HepG2 (cell line): ENCODE results near the gene PYGB. TPM values are rescaled to one million over a fixed set of nuclear protein-coding genes. Genes with fewer than 3 reads are reported as not detected.
A peak's percentile ranks its signal among the peaks of the same experiment; 100 is the strongest.

Source experiments
- AGO2 ChIP-seq: fragments of 200-400 bp; formaldehyde crosslinking; optimal IDR thresholded peaks from 2 replicates; pipeline ENCODE3; 2017; ENCODE audit warnings: mild to moderate bottlenecking, low read depth, low read length, moderate library complexity
- FLYWCH1 ChIP-seq: sonication (generic); formaldehyde crosslinking; IDR thresholded peaks from 2 replicates; pipeline ENCODE4 v1.8.1; 2023; ENCODE audit warnings: mild to moderate bottlenecking, missing genetic modification reagents
- FOXP1 ChIP-seq, 2 experiments: fragments of 450-650 bp in 1 of 2; IDR thresholded peaks; 2 replicates each; pipeline ENCODE4 v1.6.1; 2017 to 2018; ENCODE audit warnings: antibody characterized with exemption in 1 of 2
- GZF1 ChIP-seq: sonication (generic); formaldehyde crosslinking; IDR thresholded peaks from 2 replicates; pipeline ENCODE4 v1.5.1; 2020; ENCODE audit warnings: mild to moderate bottlenecking, missing genetic modification reagents
- JDP2 ChIP-seq: sonication (generic); formaldehyde crosslinking; IDR thresholded peaks from 2 replicates; pipeline ENCODE4 v1.8.1; 2022; ENCODE audit warnings: missing genetic modification reagents, borderline replicate concordance
- LBX2 ChIP-seq: sonication (generic); formaldehyde crosslinking; IDR thresholded peaks from 2 replicates; pipeline ENCODE4 v1.5.0; 2020; ENCODE audit warnings: missing genetic modification reagents, mild to moderate bottlenecking, borderline replicate concordance
- NRL ChIP-seq: sonication (generic); formaldehyde crosslinking; IDR thresholded peaks from 2 replicates; pipeline ENCODE4 v1.5.0; 2020; ENCODE audit warnings: missing genetic modification reagents, mild to moderate bottlenecking, moderate library complexity, borderline replicate concordance
- SKI ChIP-seq: fragments of 450-650 bp; IDR thresholded peaks from one replicate; pipeline ENCODE4 v1.6.1; 2018; ENCODE audit warnings: mild to moderate bottlenecking; ENCODE audit not compliant: partially characterized antibody
- SYNCRIP ChIP-seq: fragments of 200-400 bp; formaldehyde crosslinking; IDR thresholded peaks from 2 replicates; pipeline ENCODE4 v1.6.1; 2018; ENCODE audit warnings: mild to moderate bottlenecking, low read depth, low read length; ENCODE audit not compliant: insufficient read depth
- TRIM22 ChIP-seq: fragments of 450-650 bp; IDR thresholded peaks from 2 replicates; pipeline ENCODE4 v1.6.1; 2017
- ZFP36L1 ChIP-seq: sonication (generic); formaldehyde crosslinking; IDR thresholded peaks from 2 replicates; pipeline ENCODE4 v1.8.0; 2022; ENCODE audit warnings: mild to moderate bottlenecking, missing genetic modification reagents, moderate library complexity
- ZNF180 ChIP-seq: sonication (generic); formaldehyde crosslinking; IDR thresholded peaks from 2 replicates; pipeline ENCODE4 v1.4.0; 2020; ENCODE audit warnings: low read depth, missing genetic modification reagents, borderline replicate concordance
- ZNF225 ChIP-seq: sonication (generic); formaldehyde crosslinking; IDR thresholded peaks from 2 replicates; pipeline ENCODE4 v1.4.0; 2020; ENCODE audit warnings: mild to moderate bottlenecking, missing genetic modification reagents
- ZNF569 ChIP-seq: sonication (generic); formaldehyde crosslinking; IDR thresholded peaks from 2 replicates; pipeline ENCODE4 v1.5.0; 2020; ENCODE audit warnings: mild to moderate bottlenecking, missing genetic modification reagents, moderate library complexity, borderline replicate concordance
- polyA plus RNA-seq, 8 experiments: library from polyadenylated mRNA; depleted of rRNA in 3 of 8; stranded (reverse) in 7 of 8; unstranded in 1 of 8; fragments of >200 nt; fragmentation: Illumina TruSeq in 4 of 8; extraction: Trizol in 4 of 8; gene quantifications; 2 replicates each; pipeline versions ENCODE4 v1.2.1 to v1.2.3, GENCODE V29; 2011 to 2016; ENCODE audit warnings: low read depth in 4 of 8, missing spikeins in 1 of 8, mixed read lengths in 1 of 8; ENCODE audit not compliant: insufficient read depth in 1 of 8
- total RNA-seq, 5 experiments: library from RNA; depleted of rRNA; stranded (reverse); fragments of >200 nt; fragmentation: Illumina TruSeq; extraction: Trizol; gene quantifications; 2 replicates each; pipeline ENCODE4 v1.2.3, GENCODE V29; 2016; ENCODE audit warnings: low read depth in 1 of 5
- TF ChIP-seq, protein P1 (sequence below): sonication (generic); formaldehyde crosslinking; IDR thresholded peaks from 2 replicates; pipeline ENCODE4 v1.4.0; 2020; ENCODE audit warnings: missing genetic modification reagents, borderline replicate concordance
- TF ChIP-seq, protein P2 (sequence below): IDR thresholded peaks from 2 replicates; pipeline ENCODE4 v1.6.1; 2016; ENCODE audit warnings: low read depth, missing genetic modification reagents, missing compliant biosample characterization

Gene PYGB
- total and polyA plus RNA-seq, 2 of the 13 experiments (the other 11 are each of a cell fraction or from before 2014, with no cell fraction given): 24.2 to 86.3 TPM

- TF ChIP-seq NRL (CRISPR knock-in tag) (no peak), ZNF569 (CRISPR knock-in tag) (no peak), TRIM22 (no peak), JDP2 (CRISPR knock-in tag) (no peak), GZF1 (CRISPR knock-in tag) (no peak), ZFP36L1 (CRISPR knock-in tag) (no peak), LBX2 (CRISPR knock-in tag) (0 out of 2 replicates have a peak, but pooled peaks have one; percentile 91), FLYWCH1 (CRISPR knock-in tag) (no peak), ZNF225 (no peak), FOXP1 (IDR thresholded peaks at IDR 0.05) (peak; percentile 58), FOXP1 (CRISPR knock-in tag; IDR thresholded peaks at IDR 0.05) (peak; percentile 91), ZNF180 (no peak), AGO2 (no peak), SKI (peak; percentile 86), SYNCRIP (no peak)
- TF ChIP-seq, protein P1, sequence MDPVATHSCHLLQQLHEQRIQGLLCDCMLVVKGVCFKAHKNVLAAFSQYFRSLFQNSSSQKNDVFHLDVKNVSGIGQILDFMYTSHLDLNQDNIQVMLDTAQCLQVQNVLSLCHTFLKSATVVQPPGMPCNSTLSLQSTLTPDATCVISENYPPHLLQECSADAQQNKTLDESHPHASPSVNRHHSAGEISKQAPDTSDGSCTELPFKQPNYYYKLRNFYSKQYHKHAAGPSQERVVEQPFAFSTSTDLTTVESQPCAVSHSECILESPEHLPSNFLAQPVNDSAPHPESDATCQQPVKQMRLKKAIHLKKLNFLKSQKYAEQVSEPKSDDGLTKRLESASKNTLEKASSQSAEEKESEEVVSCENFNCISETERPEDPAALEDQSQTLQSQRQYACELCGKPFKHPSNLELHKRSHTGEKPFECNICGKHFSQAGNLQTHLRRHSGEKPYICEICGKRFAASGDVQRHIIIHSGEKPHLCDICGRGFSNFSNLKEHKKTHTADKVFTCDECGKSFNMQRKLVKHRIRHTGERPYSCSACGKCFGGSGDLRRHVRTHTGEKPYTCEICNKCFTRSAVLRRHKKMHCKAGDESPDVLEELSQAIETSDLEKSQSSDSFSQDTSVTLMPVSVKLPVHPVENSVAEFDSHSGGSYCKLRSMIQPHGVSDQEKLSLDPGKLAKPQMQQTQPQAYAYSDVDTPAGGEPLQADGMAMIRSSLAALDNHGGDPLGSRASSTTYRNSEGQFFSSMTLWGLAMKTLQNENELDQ (CRISPR knock-in tag): no peak; the same call in 1 of the 2 replicates
- TF ChIP-seq, protein P2, sequence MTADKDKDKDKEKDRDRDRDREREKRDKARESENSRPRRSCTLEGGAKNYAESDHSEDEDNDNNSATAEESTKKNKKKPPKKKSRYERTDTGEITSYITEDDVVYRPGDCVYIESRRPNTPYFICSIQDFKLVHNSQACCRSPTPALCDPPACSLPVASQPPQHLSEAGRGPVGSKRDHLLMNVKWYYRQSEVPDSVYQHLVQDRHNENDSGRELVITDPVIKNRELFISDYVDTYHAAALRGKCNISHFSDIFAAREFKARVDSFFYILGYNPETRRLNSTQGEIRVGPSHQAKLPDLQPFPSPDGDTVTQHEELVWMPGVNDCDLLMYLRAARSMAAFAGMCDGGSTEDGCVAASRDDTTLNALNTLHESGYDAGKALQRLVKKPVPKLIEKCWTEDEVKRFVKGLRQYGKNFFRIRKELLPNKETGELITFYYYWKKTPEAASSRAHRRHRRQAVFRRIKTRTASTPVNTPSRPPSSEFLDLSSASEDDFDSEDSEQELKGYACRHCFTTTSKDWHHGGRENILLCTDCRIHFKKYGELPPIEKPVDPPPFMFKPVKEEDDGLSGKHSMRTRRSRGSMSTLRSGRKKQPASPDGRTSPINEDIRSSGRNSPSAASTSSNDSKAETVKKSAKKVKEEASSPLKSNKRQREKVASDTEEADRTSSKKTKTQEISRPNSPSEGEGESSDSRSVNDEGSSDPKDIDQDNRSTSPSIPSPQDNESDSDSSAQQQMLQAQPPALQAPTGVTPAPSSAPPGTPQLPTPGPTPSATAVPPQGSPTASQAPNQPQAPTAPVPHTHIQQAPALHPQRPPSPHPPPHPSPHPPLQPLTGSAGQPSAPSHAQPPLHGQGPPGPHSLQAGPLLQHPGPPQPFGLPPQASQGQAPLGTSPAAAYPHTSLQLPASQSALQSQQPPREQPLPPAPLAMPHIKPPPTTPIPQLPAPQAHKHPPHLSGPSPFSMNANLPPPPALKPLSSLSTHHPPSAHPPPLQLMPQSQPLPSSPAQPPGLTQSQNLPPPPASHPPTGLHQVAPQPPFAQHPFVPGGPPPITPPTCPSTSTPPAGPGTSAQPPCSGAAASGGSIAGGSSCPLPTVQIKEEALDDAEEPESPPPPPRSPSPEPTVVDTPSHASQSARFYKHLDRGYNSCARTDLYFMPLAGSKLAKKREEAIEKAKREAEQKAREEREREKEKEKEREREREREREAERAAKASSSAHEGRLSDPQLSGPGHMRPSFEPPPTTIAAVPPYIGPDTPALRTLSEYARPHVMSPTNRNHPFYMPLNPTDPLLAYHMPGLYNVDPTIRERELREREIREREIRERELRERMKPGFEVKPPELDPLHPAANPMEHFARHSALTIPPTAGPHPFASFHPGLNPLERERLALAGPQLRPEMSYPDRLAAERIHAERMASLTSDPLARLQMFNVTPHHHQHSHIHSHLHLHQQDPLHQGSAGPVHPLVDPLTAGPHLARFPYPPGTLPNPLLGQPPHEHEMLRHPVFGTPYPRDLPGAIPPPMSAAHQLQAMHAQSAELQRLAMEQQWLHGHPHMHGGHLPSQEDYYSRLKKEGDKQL (CRISPR knock-in tag): peak; percentile 59; the same call in 1 of the 2 replicates
Observed at GRCh38 chr20:25310268-25310920, 62.5 kb downstream of the PYGB start (continued).
